H1 (cell line): ENCODE measurements around the gene GDPD5. TPM values are rescaled to one million over a fixed set of nuclear protein-coding genes. Genes with fewer than 3 reads are reported as not detected.

Experiments
- polyA plus RNA-seq, 7 experiments: library from polyadenylated mRNA; depleted of rRNA in 3 of 7; stranded (reverse) in 5 of 7; unstranded in 2 of 7; fragments of >200 nt in 5 of 7; fragments of 200-250 nt in 2 of 7; gene quantifications; 1 replicate in 5 of 7; 2 replicates in 1 of 7; 4 replicates in 1 of 7; pipeline versions ENCODE4 v1.2.1 to v1.2.3, GENCODE V29; 2011 to 2013; ENCODE audit warnings: missing spikeins in 2 of 7, mixed read lengths in 2 of 7
- small RNA-seq: library from polyadenylated mRNA; stranded (forward); fragments of <200 nt; extraction: miRNeasy Mini kit (QIAGEN cat#:217004); gene quantifications from one replicate; pipeline ENCODE3, GENCODE V24; 2013; ENCODE audit not compliant: insufficient read depth
- total RNA-seq: library from RNA; stranded (reverse); fragmentation: NEBNext Ultra II Directional; extraction: Animal tissue kit (Norgen Biotek cat#: 25700); gene quantifications from 2 replicates; pipeline ENCODE4 v1.2.1, GENCODE V29; 2021

GDPD5 gene
- total and polyA plus RNA-seq, 2 of the 8 experiments (the other 6 are each of a cell fraction or from before 2014, with no cell fraction given) = 7.8 to 8.6 TPM

Small RNA genes within 50 kb of the gene (small RNA-seq; reads per million reads assigned to genes)
- gene SNORD15A = not detected
- gene SNORD15B = 56.9 reads per million, percentile 96 among the genes with 10 or more reads in this experiment

Other genes with a start within 250 kb of the GDPD5 start
- gene ARRB1, start 174.3 kb downstream of the GDPD5 start, total RNA-seq = 24.1 and 31.8 TPM in 2 replicates
- 9.4 and 12.4 TPM in 2 replicates for gene ARRB1, start 174.3 kb downstream of the GDPD5 start, polyA plus RNA-seq (2011; rRNA removed)
- gene RPS3, start 126.4 kb downstream of the GDPD5 start, total RNA-seq = 3,813 and 3,882 TPM in 2 replicates
- 4,194 and 5,088 TPM in 2 replicates for gene RPS3, start 126.4 kb downstream of the GDPD5 start, polyA plus RNA-seq (2011; rRNA removed)
- 0.35 and 0.40 TPM in 2 replicates for gene KLHL35, start 92.7 kb downstream of the GDPD5 start, total RNA-seq
- gene KLHL35, start 92.7 kb downstream of the GDPD5 start, polyA plus RNA-seq (2011; rRNA removed) = 0.41 and 0.64 TPM in 2 replicates
- gene SERPINH1, start 36.3 kb upstream of the GDPD5 start, total RNA-seq = 420 and 424 TPM in 2 replicates
- gene SERPINH1, start 36.3 kb upstream of the GDPD5 start, polyA plus RNA-seq (2011; rRNA removed) = 621 and 869 TPM in 2 replicates
- gene MAP6, start 143.1 kb upstream of the GDPD5 start, total RNA-seq = 0.54 and 0.94 TPM in 2 replicates
- gene MAP6, start 143.1 kb upstream of the GDPD5 start, polyA plus RNA-seq (2011; rRNA removed) = 0.49 and 0.89 TPM in 2 replicates
- gene MOGAT2, start 191.9 kb upstream of the GDPD5 start, total RNA-seq = not detected in 2 replicates
- gene MOGAT2, start 191.9 kb upstream of the GDPD5 start, polyA plus RNA-seq (2011; rRNA removed) = not detected in 2 replicates
- 2.6 and 3.2 TPM in 2 replicates for gene DGAT2, start 242.8 kb upstream of the GDPD5 start, total RNA-seq
- 5.9 and 8.5 TPM in 2 replicates for gene DGAT2, start 242.8 kb upstream of the GDPD5 start, polyA plus RNA-seq (2011; rRNA removed)